ENCODE results near the gene WNT11.

- TF ChIP-seq CTCF (IDR thresholded peaks at IDR 0.05), result no peak
- no peak for TF ChIP-seq POLR2A (IDR thresholded peaks at IDR 0.05)
Observed at GRCh38 chr11:76253416-76253815, 47.1 kb upstream of the WNT11 start.
